Heart left ventricle (tissue), 16 donors: ENCODE results near the gene HSFX4. TPM values are rescaled to one million over a fixed set of nuclear protein-coding genes. Genes with fewer than 3 reads are reported as not detected.

Experiments
- ATAC-seq, 4 donors: fragments of 200-7000 bp; cut with Tn5 transposase; one replicate each; pipeline ENCODE4 v1.9.1; 2020 to 2022; ENCODE audit warnings: moderate library complexity in 4 of 4, mild to moderate bottlenecking in 3 of 4, moderate number of reproducible peaks in 1 of 4
- DNase-seq, 5 donors: peaks; one replicate each; pipeline ENCODE4 v3.0.0-alpha.2; 2020
- H3K27ac ChIP-seq, 12 donors: fragments of 200-600 bp; sonication (generic) in 4 of 12; one replicate each; pipeline versions ENCODE4 v1.5.0 to v1.8.0; 2016 to 2022; ENCODE audit warnings: mild to moderate bottlenecking in 2 of 12
- H3K27me3 ChIP-seq, 9 donors: fragments of 200-600 bp; sonication (generic) in 2 of 9; one replicate each; pipeline versions ENCODE4 v1.5.1 to v1.8.0; 2016 to 2022; ENCODE audit warnings: mild to moderate bottlenecking in 3 of 9
- H3K36me3 ChIP-seq, 9 donors: fragments of 200-600 bp; sonication (generic) in 2 of 9; one replicate each; pipeline versions ENCODE4 v1.5.0 to v1.8.0; 2018 to 2022; ENCODE audit warnings: mild to moderate bottlenecking in 2 of 9
- H3K4me1 ChIP-seq, 12 donors: fragments of 200-600 bp; sonication (generic) in 4 of 12; one replicate each; pipeline versions ENCODE4 v1.5.0 to v1.8.0; 2016 to 2022; ENCODE audit warnings: mild to moderate bottlenecking in 3 of 12
- H3K4me3 ChIP-seq, 12 donors: fragments of 200-600 bp; sonication (generic) in 4 of 12; one replicate each; pipeline versions ENCODE4 v1.5.0 to v1.8.0; 2017 to 2022; ENCODE audit warnings: mild to moderate bottlenecking in 9 of 12, moderate library complexity in 4 of 12
- H3K9me3 ChIP-seq, 12 donors: fragments of 200-600 bp; sonication (generic) in 4 of 12; one replicate each; pipeline versions ENCODE4 v1.5.0 to v1.8.0; 2016 to 2022; ENCODE audit warnings: mild to moderate bottlenecking in 1 of 12
- CTCF ChIP-seq, 12 donors: fragments of 200-600 bp; sonication (generic) in 4 of 12; IDR thresholded peaks; one replicate each; pipeline versions ENCODE4 v1.5.0 to v1.8.0; 2018 to 2022; ENCODE audit warnings: antibody characterized with exemption in 12 of 12, mild to moderate bottlenecking in 5 of 12
- POLR2A ChIP-seq, 2 donors: fragments of 450-650 bp; IDR thresholded peaks; one replicate each; pipeline ENCODE4 v1.6.1; 2017; ENCODE audit warnings: antibody characterized with exemption in 2 of 2, mild to moderate bottlenecking in 2 of 2, moderate library complexity in 2 of 2
- WGBS, 4 donors: extraction: QIAGEN DNeasy Blood & Tissue Kit in 2 of 4; methylation state at CpG; one replicate each; pipeline versions ENCODE4 v1.1.5 to v1.1.7; 2013 to 2018; 5-methylcytosine and 5-hydroxymethylcytosine counted together
- intact Hi-C, 10 donors: fragments of 100-400 bp; cut with DNase I; formaldehyde crosslinking; loops; one replicate each; pipeline versions ENCODE4 v1.11.1 to v1.14.2; 2022
- polyA plus RNA-seq, 2 donors: library from polyadenylated mRNA; stranded (reverse); fragments of 200-250 nt; gene quantifications; one replicate each; pipeline ENCODE4 v1.2.3, GENCODE V29; 2013
- total RNA-seq, 9 donors: library from RNA; depleted of rRNA in 2 of 9; stranded (reverse); fragments of >200 nt in 2 of 9; fragmentation: NEBNext Ultra II Directional in 3 of 9; extraction: Animal tissue kit (Norgen Biotek cat#: 25700) in 3 of 9; gene quantifications; one replicate each; pipeline versions ENCODE4 v1.1.0 to v1.2.4, GENCODE V29; 2016 to 2023
- donor health status: ischemic (EF 13 %, LVEDD 7.1; RV severe dilation, severe dysfunction).
- donor health status: healthy with polysubstance abuse.
- donor health status: DM: no; HTN: yes; CAD: no.
- donor health status: DM: no; HTN: no; CAD: no.
- donor health status: ischemic (EF 25% LVEDD 6.9; RV normal size, moderate dysfunction).
- donor health status: ischemic (EF 25% LVEDD 5.7; RV mildly dilated, moderate dysfunction).
- donor health status: healthy.
- donor health status: DM: yes; HTN: yes; CAD: no.
- donor health status: ischemic (EF 35%, LVEDD 5.7; RV mildly dilated, moderate dysfunction).
- donor health status: nonischemic (EF 11% LVEDD 7.7; RV severe dilation, severe dysfunction).
- donor health status: DM: yes; HTN: yes; CAD: no.
- donor health status: PGD.
- donor health status: ischemic (EF 29% LVEDD 5.4; RV normal size, mild dysfunction).
- donor health status: nonischemic (EF 23%, LVEDD 6.1; RV moderate dilation, normal function).

The HSFX4 gene
- total and polyA plus RNA-seq, 11 donors = 0.07 to 0.40 (median 0.37) TPM; not detected in 8

GRCh38 chrX:149937871-149938426 lies 8.6 kb downstream of the HSFX4 start:
- no peaks in the 10 kb centered on the region for H3K9me3 ChIP-seq
- peak in 1 of 5 donors; percentile 44 for DNase-seq
- intact Hi-C loops = no loop called here

GRCh38 chrX:149938427-149938880 lies 9.1 kb downstream of the HSFX4 start, which contains the start of gene EOLA2:
Gene EOLA2, minus strand, starts transcription at chrX:149938491. Its CDS starts 4,617 bp downstream, at chrX:149933874.
- Histone ChIP-seq H3K4me3 (peak within 1 kb of the TSS; percentile 45 to 94 (median 74)), H3K27me3 (no peaks in the 10 kb centered on the region), H3K9me3 (no peaks in the 10 kb centered on the region), H3K27ac (peak within 1 kb of the TSS; percentile 61 to 100 (median 90)), H3K4me1 (peaks cover 0 to 8% (median 5%) of the 10 kb centered on the region in 12 donors), H3K36me3 (peaks cover 0 to 5% (median 0%) of the 10 kb centered on the region in 9 donors)
- TF ChIP-seq POLR2A (IDR thresholded peaks at IDR 0.05) = peak in 1 of 2 donors; percentile 58
- TF ChIP-seq CTCF (IDR thresholded peaks at IDR 0.05) = peak; percentile 36 to 78 (median 56)
- intact Hi-C loops = no loop called here
- 0 to 44% (median 22%) methylated on average over 38 to 39 of the region's 39 CpGs for WGBS, 4 donors
- DNase-seq = peak; percentile 92 to 96 (median 95)
- peak; percentile 64 to 68 (median 65) for ATAC-seq

More at GRCh38 chrX:149937871-149938426, 8.6 kb downstream of the HSFX4 start:
- H3K4me1 ChIP-seq = peaks cover 0 to 8% (median 5%) of the 10 kb centered on the region in 12 donors
- peak overlapping the region; percentile 61 to 100 (median 84) for H3K27ac ChIP-seq
- peak overlapping the region; percentile 45 to 94 (median 74) for H3K4me3 ChIP-seq
- TF ChIP-seq CTCF (IDR thresholded peaks at IDR 0.05) = no peak
- no peak for TF ChIP-seq POLR2A (IDR thresholded peaks at IDR 0.05)
- H3K36me3 ChIP-seq = peaks cover 0 to 5% (median 0%) of the 10 kb centered on the region in 9 donors
- no peaks in the 10 kb centered on the region for H3K27me3 ChIP-seq
- 0 to 34% (median 14%) methylated on average over 17 to 46 of the region's 46 CpGs for WGBS, 4 donors
- ATAC-seq = no peak

GRCh38 chrX:149938881-149939654 lies 9.7 kb downstream of the HSFX4 start:
- WGBS, 4 donors = 1 to 38% (median 20%) methylated on average over 28 to 34 of the region's 50 CpGs
- Histone ChIP-seq H3K4me3 (peak overlapping the region in 11 of 12 donors; percentile 30 to 94 (median 74)), H3K27ac (peak overlapping the region; percentile 86 to 100 (median 93)), H3K4me1 (peaks cover 0 to 8% (median 5%) of the 10 kb centered on the region in 12 donors), H3K9me3 (no peaks in the 10 kb centered on the region), H3K36me3 (peaks cover 0 to 3% (median 0%) of the 10 kb centered on the region in 9 donors), H3K27me3 (no peaks in the 10 kb centered on the region)
- TF ChIP-seq POLR2A (IDR thresholded peaks at IDR 0.05) (no peak), CTCF (IDR thresholded peaks at IDR 0.05) (no peak)
- intact Hi-C loops = no loop called here
- peak; percentile 94 to 97 (median 96) for DNase-seq
- ATAC-seq = peak; percentile 21 to 50 (median 40)

- peak; percentile 44 to 63 (median 58) for ATAC-seq
- WGBS, 4 donors = 0 to 79% (median 21%) methylated on average over 17 of the region's 17 CpGs
- TF ChIP-seq CTCF (IDR thresholded peaks at IDR 0.05) = no peak
- no peak for TF ChIP-seq POLR2A (IDR thresholded peaks at IDR 0.05)
- Histone ChIP-seq H3K9me3 (no peaks in the 10 kb centered on the region), H3K27ac (peak overlapping the region; percentile 86 to 100 (median 93)), H3K4me3 (peak overlapping the region in 11 of 12 donors; percentile 30 to 94 (median 58)), H3K4me1 (peaks cover 0 to 8% (median 5%) of the 10 kb centered on the region in 12 donors), H3K36me3 (peaks cover 0 to 2% (median 0%) of the 10 kb centered on the region in 9 donors), H3K27me3 (no peaks in the 10 kb centered on the region)
- intact Hi-C loops = no loop called here
- DNase-seq = no peak
Measured at GRCh38 chrX:149939655-149939904, 10.2 kb downstream of the HSFX4 start.
